Measurements from ENCODE around the gene GFOD1.
"Not testable (repeated sequence)": the region's sequence is repeated elsewhere in the genome, so short reads cannot be mapped to it uniquely, and the experiment has no call there.

GFOD1 gene

GRCh38 chr6:13511141-13511571 lies 23.8 kb upstream of the GFOD1 start:
- DNase-seq, result not testable (repeated sequence)

- DNase-seq, result not testable (repeated sequence)
Measured at GRCh38 chr6:13510433-13510832, 23.0 kb upstream of the GFOD1 start.

- peak; percentile 45 for DNase-seq
Measured at GRCh38 chr6:13508711-13509705, 21.6 kb upstream of the GFOD1 start.

- DNase-seq, result no peak
Measured at GRCh38 chr6:13507306-13507860, 20.0 kb upstream of the GFOD1 start.

GRCh38 chr6:13505345-13505734 lies 17.9 kb upstream of the GFOD1 start:
- DNase-seq, result no peak

- DNase-seq, result no peak
Measured at GRCh38 chr6:13504611-13505344, 17.4 kb upstream of the GFOD1 start.

GRCh38 chr6:13500915-13501314 lies 13.5 kb upstream of the GFOD1 start:
- DNase-seq, result no peak

- no peak for DNase-seq
Measured at GRCh38 chr6:13500264-13500663, 12.9 kb upstream of the GFOD1 start.

- peak; percentile 60 for DNase-seq
Measured at GRCh38 chr6:13496513-13497190, 9.3 kb upstream of the GFOD1 start.

GRCh38 chr6:13495818-13496217 lies 8.4 kb upstream of the GFOD1 start:
- no peak for DNase-seq

GRCh38 chr6:13495112-13495776 lies 7.8 kb upstream of the GFOD1 start:
- no peak for DNase-seq

GRCh38 chr6:13494137-13494536 lies 6.7 kb upstream of the GFOD1 start:
- DNase-seq, result peak; percentile 34

GRCh38 chr6:13493147-13493546 lies 5.7 kb upstream of the GFOD1 start:
- no peak for DNase-seq

GRCh38 chr6:13492357-13492756 lies 5.0 kb upstream of the GFOD1 start:
- DNase-seq, result no peak

- no peak for DNase-seq
Measured at GRCh38 chr6:13491538-13491937, 4.1 kb upstream of the GFOD1 start.

GRCh38 chr6:13490402-13490801 lies 3.0 kb upstream of the GFOD1 start:
- DNase-seq, result no peak

- DNase-seq, result no peak
Measured at GRCh38 chr6:13488896-13489237, 1.5 kb upstream of the GFOD1 start.

- peak; percentile 47 for DNase-seq
Measured at GRCh38 chr6:13488015-13488895, 855 bp upstream of the GFOD1 start.

GRCh38 chr6:13486679-13487121 lies 700 bp downstream of the GFOD1 start:
- DNase-seq, result peak; percentile 72

- DNase-seq, result peak; percentile 53
Measured at GRCh38 chr6:13485923-13486562, 1.4 kb downstream of the GFOD1 start.

GRCh38 chr6:13485303-13485702 lies 2.1 kb downstream of the GFOD1 start:
- no peak for DNase-seq

Measured in EL (cell line).